AG04450 (cell line): ENCODE results near the gene OR2K2. TPM values are rescaled to one million over a fixed set of nuclear protein-coding genes. Genes with fewer than 3 reads are reported as not detected.
"Not testable (repeated sequence)": the region's sequence is repeated elsewhere in the genome, so short reads cannot be mapped to it uniquely, and the experiment has no call there.

Experiments used
- CTCF ChIA-PET: fragments of 300-600, 350-600 bp; formaldehyde crosslinking; extraction: SDS; loops from one replicate; lab custom pipeline; 2022; ENCODE audit warnings: antibody characterized with exemption, inconsistent platforms; lab: Charles Lee
- POLR2A ChIA-PET: fragments of 350-600 bp; formaldehyde crosslinking; extraction: SDS; loops from one replicate; lab custom pipeline; 2021; ENCODE audit warnings: antibody characterized with exemption, inconsistent platforms; lab: Yijun Ruan, JAX
- DNase-seq: peaks from one replicate; pipeline ENCODE4 v3.0.0-alpha.2; 2011; ENCODE audit warnings: low read depth, low spot score
- H3K27ac ChIP-seq: one replicate; pipeline ENCODE4 v1.5.1; 2012; ENCODE audit warnings: low read depth, low read length, control low read depth
- H3K27me3 ChIP-seq: one replicate; pipeline ENCODE4 v1.6.0; 2012; ENCODE audit warnings: low read length; ENCODE audit not compliant: control insufficient read depth, insufficient read depth
- H3K4me3 ChIP-seq: 2 replicates; pipeline ENCODE4 v1.5.1; 2011; ENCODE audit warnings: mild to moderate bottlenecking, low read depth, low read length, control low read depth
- H3K9me3 ChIP-seq: 2 replicates; pipeline ENCODE4 v1.5.1; 2012; ENCODE audit warnings: low read length; ENCODE audit not compliant: control insufficient read depth, insufficient read depth
- CTCF ChIP-seq: IDR thresholded peaks from 2 replicates; pipeline ENCODE4 v1.5.1; 2011; ENCODE audit warnings: low read depth, low read length, control low read depth, inconsistent platforms
- polyA plus RNA-seq: library from polyadenylated mRNA; depleted of rRNA; stranded (reverse); fragments of >200 nt; gene quantifications from 2 replicates; pipeline ENCODE4 v1.2.3, GENCODE V29; 2011

The OR2K2 gene
- polyA plus RNA-seq, 1 experiment, result not detected

GRCh38 chr9:111305914-111306313, 24.1 kb downstream of the OR2K2 start:
- Histone ChIP-seq H3K27ac (no peak overlapping the region), H3K9me3 (no peaks in the 10 kb centered on the region), H3K27me3 (no peaks in the 10 kb centered on the region), H3K4me3 (no peak overlapping the region)
- no peak for TF ChIP-seq CTCF
- CTCF ChIA-PET, result interaction anchor here (1.5 kb wide), 1 partner anchor 11 kb away, joined by 3 read pairs; no protein-coding TSS in a partner anchor
- POLR2A ChIA-PET, result no interaction called here
- no peak for DNase-seq

- CTCF ChIA-PET, POLR2A ChIA-PET, H3K27ac ChIP-seq, H3K9me3 ChIP-seq, H3K27me3 ChIP-seq, DNase-seq, H3K4me3 ChIP-seq: not testable (repeated sequence)
These were observed 26.0 kb downstream of the OR2K2 start for GRCh38 chr9:111304000-111304399.

- POLR2A ChIA-PET, result no interaction called here
- Histone ChIP-seq H3K27ac (no peak overlapping the region), H3K27me3 (no peaks in the 10 kb centered on the region), H3K4me3 (no peak overlapping the region), H3K9me3 (no peaks in the 10 kb centered on the region)
- CTCF ChIA-PET, result interaction anchor here (0.6 to 0.8 kb wide), 2 partner anchors 264 to 320 kb away, joined by 3 read pairs; no protein-coding TSS in a partner anchor
- no peak for TF ChIP-seq CTCF
- DNase-seq, result no peak
These were observed 28.8 kb downstream of the OR2K2 start for GRCh38 chr9:111301195-111301594.

GRCh38 chr9:111300140-111300735, 29.8 kb downstream of the OR2K2 start:
- Histone ChIP-seq H3K9me3 (no peaks in the 10 kb centered on the region), H3K27me3 (no peaks in the 10 kb centered on the region), H3K27ac (no peak overlapping the region), H3K4me3 (no peak overlapping the region)
- DNase-seq, result no peak
- TF ChIP-seq CTCF, result no peak; the same call in 1 of the 2 replicates
- ChIA-PET POLR2A (interaction anchor here (1.2 kb wide), 1 partner anchor 265 kb away, joined by 3 read pairs; no protein-coding TSS in a partner anchor), CTCF (interaction anchor here (0.6 to 1.4 kb wide), 4 partner anchors 264 to 433 kb away, joined by 3 to 5 read pairs (median 3); no protein-coding TSS in a partner anchor)

- CTCF ChIA-PET, result interaction anchor here (0.6 to 1.4 kb wide), 4 partner anchors 264 to 432 kb away, joined by 3 to 5 read pairs (median 3); no protein-coding TSS in a partner anchor
- H3K4me3 ChIP-seq, result not testable (repeated sequence)
These were observed 30.4 kb downstream of the OR2K2 start for GRCh38 chr9:111299599-111299966.

More at GRCh38 chr9:111299599-111299966, 30.4 kb downstream of the OR2K2 start:
- not testable (repeated sequence) for DNase-seq, H3K27ac ChIP-seq, H3K27me3 ChIP-seq, H3K9me3 ChIP-seq
- POLR2A ChIA-PET, result interaction anchor here (1.2 kb wide), 1 partner anchor 265 kb away, joined by 3 read pairs; no protein-coding TSS in a partner anchor
